Measurements from ENCODE around the gene RSRC1.
"Not testable (repeated sequence)": the region's sequence is repeated elsewhere in the genome, so short reads cannot be mapped to it uniquely, and the experiment has no call there.

RSRC1 gene

GRCh38 chr3:158134363-158134762 lies 24.5 kb downstream of the RSRC1 start:
- no peak for DNase-seq

- no peak for DNase-seq
Observed at GRCh38 chr3:158140396-158140795, 30.5 kb downstream of the RSRC1 start.

- DNase-seq, result no peak
Observed at GRCh38 chr3:158148218-158148617, 38.3 kb downstream of the RSRC1 start.

- DNase-seq, result no peak
Observed at GRCh38 chr3:158152186-158152585, 42.3 kb downstream of the RSRC1 start.

GRCh38 chr3:158158969-158159368 lies 49.1 kb downstream of the RSRC1 start:
- no peak for DNase-seq

- no peak for DNase-seq
Observed at GRCh38 chr3:158159714-158160113, 49.8 kb downstream of the RSRC1 start.

- no peak for DNase-seq
Observed at GRCh38 chr3:158160958-158161357, 51.1 kb downstream of the RSRC1 start.

GRCh38 chr3:158165141-158165655 lies 55.3 kb downstream of the RSRC1 start:
- DNase-seq, result no peak

- no peak for DNase-seq
Observed at GRCh38 chr3:158165730-158166129, 55.8 kb downstream of the RSRC1 start.

- no peak for DNase-seq
Observed at GRCh38 chr3:158166223-158166622, 56.3 kb downstream of the RSRC1 start.

- DNase-seq, result no peak
Observed at GRCh38 chr3:158167737-158168557, 58.1 kb downstream of the RSRC1 start.

GRCh38 chr3:158169091-158169491 lies 59.2 kb downstream of the RSRC1 start:
- no peak for DNase-seq

- no peak for DNase-seq
Observed at GRCh38 chr3:158181096-158181495, 71.2 kb downstream of the RSRC1 start.

- DNase-seq, result no peak
Observed at GRCh38 chr3:158185711-158186110, 75.8 kb downstream of the RSRC1 start.

- DNase-seq, result no peak
Observed at GRCh38 chr3:158200955-158201354, 91.1 kb downstream of the RSRC1 start.

- no peak for DNase-seq
Observed at GRCh38 chr3:158205324-158205723, 95.4 kb downstream of the RSRC1 start.

GRCh38 chr3:158205994-158206393 lies 96.1 kb downstream of the RSRC1 start:
- no peak for DNase-seq

- DNase-seq, result no peak
Observed at GRCh38 chr3:158210067-158210466, 100.2 kb downstream of the RSRC1 start.

GRCh38 chr3:158213461-158213860 lies 103.6 kb downstream of the RSRC1 start:
- DNase-seq, result peak; percentile 19

GRCh38 chr3:158217992-158218391 lies 108.1 kb downstream of the RSRC1 start:
- DNase-seq, result no peak

GRCh38 chr3:158220575-158220974 lies 110.7 kb downstream of the RSRC1 start:
- DNase-seq, result no peak

GRCh38 chr3:158221426-158221825 lies 111.5 kb downstream of the RSRC1 start:
- no peak for DNase-seq

- DNase-seq, result no peak
Observed at GRCh38 chr3:158226429-158226828, 116.5 kb downstream of the RSRC1 start.

- not testable (repeated sequence) for DNase-seq
Observed at GRCh38 chr3:158228942-158229341, 119.1 kb downstream of the RSRC1 start.

GRCh38 chr3:158233791-158234190 lies 123.9 kb downstream of the RSRC1 start:
- DNase-seq, result no peak

Data from NCI-H2171 treated with DMSO at 0.1 percent for 48 hours (cell line).